Large intestine (tissue), 3 donors: ENCODE data around the gene CCDC60. TPM values are rescaled to one million over a fixed set of nuclear protein-coding genes. Genes with fewer than 3 reads are reported as not detected.

Experiments used
- DNase-seq, 2 donors: peaks; one replicate each; pipeline versions ENCODE4 v3.0.0 to v3.0.0-alpha.2; 2013
- H3K27ac ChIP-seq: one replicate; pipeline ENCODE4 v1.5.1; 2013; ENCODE audit warnings: low read length
- H3K27me3 ChIP-seq: 2 replicates; pipeline ENCODE4 v1.6.1; 2013; ENCODE audit warnings: low read length; ENCODE audit not compliant: control insufficient read depth, insufficient read depth
- H3K36me3 ChIP-seq: 2 replicates; pipeline ENCODE4 v1.6.1; 2013; ENCODE audit warnings: low read length; ENCODE audit not compliant: control insufficient read depth, insufficient read depth
- H3K4me1 ChIP-seq: one replicate; pipeline ENCODE4 v1.6.1; 2013; ENCODE audit warnings: low read length; ENCODE audit not compliant: control insufficient read depth, insufficient read depth
- H3K4me3 ChIP-seq: one replicate; pipeline ENCODE4 v1.5.1; 2013; ENCODE audit warnings: low read length
- H3K9me3 ChIP-seq: one replicate; pipeline ENCODE4 v1.6.1; 2013; ENCODE audit warnings: mild to moderate bottlenecking, low read depth, low read length, moderate library complexity; ENCODE audit not compliant: control insufficient read depth
- WGBS: methylation state at CpG from one replicate; pipeline ENCODE4 v1.1.5; 2013; ENCODE audit warnings: low lambda C conversion rate; ENCODE audit not compliant: insufficient coverage; 5-methylcytosine and 5-hydroxymethylcytosine counted together
- polyA plus RNA-seq: library from polyadenylated mRNA; unstranded; fragments of 120-200 nt; gene quantifications from one replicate; pipeline ENCODE4 v1.2.1, GENCODE V29; 2013

The CCDC60 gene
- polyA plus RNA-seq, 1 donor = 0.01 TPM

DNA sequence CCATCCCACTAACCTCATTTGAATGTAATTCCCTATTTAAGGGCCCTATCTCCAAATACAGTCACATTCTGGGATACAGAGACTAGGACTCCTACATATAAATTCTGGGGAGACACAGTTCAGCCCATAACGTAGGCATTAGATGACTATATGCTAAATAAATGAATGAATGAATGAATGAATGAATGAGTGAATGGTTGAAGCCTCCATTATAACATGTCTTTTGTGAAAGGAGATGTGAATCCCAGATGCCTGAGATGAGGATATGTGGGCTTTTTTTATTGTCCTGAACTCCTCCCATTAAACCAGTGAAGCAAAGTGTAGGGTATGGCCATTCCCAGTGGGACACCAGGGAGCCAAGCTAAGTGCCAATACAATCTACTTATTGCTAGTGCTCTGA lies 238.6 kb downstream of the CCDC60 start:
- Histone ChIP-seq H3K27me3 (no peaks in the 10 kb centered on the region), H3K9me3 (no peaks in the 10 kb centered on the region), H3K36me3 (no peaks in the 10 kb centered on the region), H3K4me3 (no peak overlapping the region), H3K4me1 (no peaks in the 10 kb centered on the region), H3K27ac (no peak overlapping the region)
- DNase-seq = no peak
- 100% methylated on average over 1 of the region's 1 CpG for WGBS

DNA sequence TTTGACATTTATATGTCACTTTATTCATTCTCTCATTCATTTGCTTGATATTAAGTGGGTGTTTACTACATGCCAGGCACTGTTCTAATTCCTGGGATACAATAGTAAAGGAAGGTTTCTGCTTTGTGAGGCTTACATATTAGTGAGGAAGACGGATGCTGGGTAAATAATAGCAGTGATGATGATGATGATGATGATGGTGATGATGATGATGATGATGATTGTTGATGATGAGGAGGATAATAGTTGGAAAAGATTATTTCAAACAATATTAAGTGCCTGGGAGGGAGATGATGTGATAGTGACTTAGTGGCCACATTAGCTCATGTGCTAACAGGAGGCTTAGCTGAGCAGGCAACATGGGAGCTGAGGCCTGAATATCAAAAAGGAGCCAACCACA lies 239.7 kb downstream of the CCDC60 start:
- Histone ChIP-seq H3K36me3 (no peaks in the 10 kb centered on the region), H3K9me3 (no peaks in the 10 kb centered on the region), H3K4me3 (no peak overlapping the region), H3K27ac (no peak overlapping the region), H3K27me3 (no peaks in the 10 kb centered on the region), H3K4me1 (no peaks in the 10 kb centered on the region)
- WGBS = no CpG with 5 or more reads among the region's 1 CpG
- DNase-seq = no peak

DNA sequence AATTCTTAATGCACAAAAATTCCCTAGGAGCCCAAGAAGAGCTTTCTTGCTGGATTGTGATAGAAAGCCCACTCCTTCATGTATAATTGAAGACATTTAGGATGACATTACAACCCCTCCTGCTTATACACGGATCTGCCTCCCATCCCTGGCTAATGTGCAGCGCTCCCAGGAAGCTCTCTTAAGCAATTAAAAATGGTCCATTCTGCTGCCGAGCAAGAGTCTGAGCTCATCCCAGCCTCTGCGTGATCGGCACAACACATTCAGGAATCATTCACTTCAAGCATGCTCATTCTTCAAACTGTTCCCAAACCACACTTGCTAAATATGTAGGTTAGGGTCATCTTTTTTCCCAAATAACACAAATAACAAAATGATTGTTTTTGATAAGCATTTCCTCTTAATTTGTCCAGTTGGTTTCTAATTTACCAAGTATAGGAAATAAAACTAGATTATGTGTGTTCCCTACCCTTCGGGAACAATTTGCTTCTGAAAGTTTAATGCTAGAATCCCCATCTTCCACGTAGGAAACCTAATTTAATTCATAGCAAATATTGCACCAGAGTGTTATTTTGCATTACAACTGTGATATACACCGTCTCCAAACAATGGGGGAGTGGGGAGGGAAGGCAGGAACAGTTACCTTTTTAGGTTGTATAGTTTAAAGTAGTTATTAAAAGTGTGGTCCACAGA lies 241.7 kb downstream of the CCDC60 start:
- H3K36me3 ChIP-seq = no peaks in the 10 kb centered on the region
- H3K9me3 ChIP-seq = no peaks in the 10 kb centered on the region
- H3K27me3 ChIP-seq = no peaks in the 10 kb centered on the region
- no CpG with 5 or more reads among the region's 8 CpGs for WGBS
- DNase-seq = no peak
- H3K4me3 ChIP-seq = no peak overlapping the region
- H3K4me1 ChIP-seq = no peaks in the 10 kb centered on the region
- H3K27ac ChIP-seq = no peak overlapping the region

DNA sequence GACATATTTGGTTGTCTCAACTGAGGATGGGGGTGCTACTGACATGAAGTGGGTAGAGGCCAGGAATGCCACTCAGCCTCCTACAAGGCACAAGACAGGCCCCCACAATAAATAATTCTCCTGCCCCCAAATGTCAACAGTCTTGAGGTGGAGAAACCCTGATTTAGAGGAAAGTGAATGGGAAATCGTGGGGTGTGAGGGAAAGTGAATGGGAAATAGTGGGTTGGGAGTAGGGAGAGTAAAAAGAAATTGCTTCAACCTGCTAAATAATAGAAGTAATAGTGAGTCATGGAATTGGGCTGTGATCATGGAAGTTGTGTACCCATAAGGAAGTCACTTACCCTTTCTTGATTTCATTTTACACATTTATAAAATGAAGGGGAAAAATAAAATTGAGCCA lies 242.4 kb downstream of the CCDC60 start:
- H3K27me3 ChIP-seq = no peaks in the 10 kb centered on the region
- no peak overlapping the region for H3K4me3 ChIP-seq
- DNase-seq = no peak
- no peaks in the 10 kb centered on the region for H3K36me3 ChIP-seq
- no peaks in the 10 kb centered on the region for H3K4me1 ChIP-seq
- no CpG with 5 or more reads among the region's 1 CpG for WGBS
- H3K9me3 ChIP-seq = no peaks in the 10 kb centered on the region
- no peak overlapping the region for H3K27ac ChIP-seq

DNA sequence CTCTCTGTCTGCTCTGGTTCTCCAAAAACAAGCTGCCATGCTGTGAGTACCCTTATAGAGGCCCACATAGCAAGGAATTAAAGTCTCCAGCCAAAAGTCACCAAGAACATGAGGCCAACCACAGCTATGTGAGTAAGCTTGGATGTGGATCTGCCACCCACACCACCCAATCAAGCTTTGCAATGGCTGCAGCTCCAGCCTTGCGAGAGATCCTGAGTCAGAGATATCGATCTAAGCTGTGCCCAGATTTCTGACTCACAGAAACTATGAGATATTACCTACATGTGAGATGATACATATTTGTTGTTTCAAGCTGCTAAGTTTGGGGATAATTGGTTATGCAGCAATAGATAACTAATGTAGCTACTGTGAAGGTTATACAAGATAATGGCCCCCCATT lies 243.6 kb downstream of the CCDC60 start:
- Histone ChIP-seq H3K27ac (no peak overlapping the region), H3K36me3 (no peaks in the 10 kb centered on the region), H3K27me3 (no peaks in the 10 kb centered on the region), H3K4me3 (no peak overlapping the region), H3K9me3 (no peaks in the 10 kb centered on the region), H3K4me1 (no peaks in the 10 kb centered on the region)
- no CpG with 5 or more reads among the region's 2 CpGs for WGBS
- no peak for DNase-seq

DNA sequence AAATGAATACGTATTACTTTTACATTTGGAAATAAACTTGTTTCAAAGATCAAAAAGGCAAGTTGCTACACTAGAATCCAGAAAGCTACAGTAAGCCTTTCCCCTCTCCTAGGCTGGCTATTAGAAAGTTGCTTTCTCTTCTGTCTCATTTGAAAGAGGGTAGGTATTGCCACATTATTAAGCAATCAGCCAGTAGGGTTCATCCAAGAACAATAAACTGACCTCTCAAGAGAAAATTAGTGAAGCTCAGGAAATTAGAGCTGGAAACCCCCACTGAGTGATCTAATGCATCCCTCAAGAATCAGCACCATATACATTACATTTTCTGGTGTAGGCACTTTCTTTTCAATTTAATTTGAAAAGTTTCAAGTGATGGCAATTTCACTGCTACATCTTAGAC lies 254.6 kb downstream of the CCDC60 start:
- Histone ChIP-seq H3K4me3 (no peak overlapping the region), H3K4me1 (no peaks in the 10 kb centered on the region), H3K36me3 (no peaks in the 10 kb centered on the region), H3K27me3 (peaks cover 15% of the 10 kb centered on the region), H3K9me3 (no peaks in the 10 kb centered on the region), H3K27ac (no peak overlapping the region)
- 80% methylated on average over 1 of the region's 1 CpG for WGBS
- DNase-seq = no peak

DNA sequence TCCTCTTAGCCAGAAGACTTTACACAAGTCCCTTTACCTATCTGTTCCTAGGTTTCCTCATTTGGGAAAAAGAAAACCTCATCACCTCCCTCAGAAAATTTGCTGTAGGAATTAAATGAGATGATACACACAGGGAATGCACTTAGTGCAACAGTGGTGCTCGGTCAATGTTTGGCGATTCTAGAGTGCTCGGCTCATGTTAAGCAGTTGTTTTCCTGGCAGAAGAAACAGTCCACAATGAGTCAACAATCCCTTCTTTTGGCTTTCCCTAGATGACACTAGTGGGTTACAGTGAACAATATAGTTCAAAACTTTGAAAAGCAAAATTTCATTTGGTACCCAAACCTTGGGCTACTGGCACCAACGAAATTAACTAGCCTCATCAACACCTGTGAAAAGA lies 255.1 kb downstream of the CCDC60 start:
- H3K9me3 ChIP-seq = no peaks in the 10 kb centered on the region
- H3K4me3 ChIP-seq = no peak overlapping the region
- H3K27ac ChIP-seq = no peak overlapping the region
- DNase-seq = no peak
- WGBS = 71% methylated on average over 1 of the region's 4 CpGs
- H3K4me1 ChIP-seq = no peaks in the 10 kb centered on the region
- peaks cover 21% of the 10 kb centered on the region for H3K27me3 ChIP-seq
- H3K36me3 ChIP-seq = no peaks in the 10 kb centered on the region

Other genes starting within 250 kb of the CCDC60 start
- gene HSPB8, start 155.8 kb upstream of the CCDC60 start, polyA plus RNA-seq = 8.4 TPM